Superior temporal gyrus (tissue), 1 donor: Measurements from ENCODE around the gene TNFAIP8.
"Not testable (repeated sequence)": the region's sequence is repeated elsewhere in the genome, so short reads cannot be mapped to it uniquely, and the experiment has no call there.

ENCODE experiments used
- DNase-seq: peaks from one replicate; pipeline ENCODE4 v3.0.0-alpha.2; 2016; ENCODE audit errors: extremely low spot score

TNFAIP8 gene

DNA sequence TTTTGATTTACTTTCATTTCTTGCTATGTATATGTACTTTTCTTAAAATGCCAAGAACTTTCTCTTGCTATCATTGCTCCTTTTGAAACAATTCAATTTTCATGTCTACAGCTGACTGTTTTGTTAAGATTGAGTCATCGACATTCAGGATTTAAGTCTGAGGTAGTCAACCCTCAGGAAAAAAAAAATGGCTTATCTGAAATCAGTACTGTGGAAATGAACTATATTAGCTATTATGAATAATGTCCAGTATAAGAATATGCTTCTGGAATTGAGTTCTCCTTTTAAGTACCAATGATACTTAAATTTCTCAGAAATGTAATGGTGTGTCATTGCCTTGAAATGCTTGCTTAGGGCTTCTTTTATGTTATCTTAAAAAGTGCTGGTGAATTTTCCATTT, 37.9 kb downstream of the TNFAIP8 start:
- no peak for DNase-seq

- DNase-seq: no peak
Observed at GRCh38 chr5:119395080-119395836, 39.4 kb downstream of the TNFAIP8 start.

- no peak for DNase-seq
Observed at GRCh38 chr5:119396030-119396664, 40.3 kb downstream of the TNFAIP8 start.

DNA sequence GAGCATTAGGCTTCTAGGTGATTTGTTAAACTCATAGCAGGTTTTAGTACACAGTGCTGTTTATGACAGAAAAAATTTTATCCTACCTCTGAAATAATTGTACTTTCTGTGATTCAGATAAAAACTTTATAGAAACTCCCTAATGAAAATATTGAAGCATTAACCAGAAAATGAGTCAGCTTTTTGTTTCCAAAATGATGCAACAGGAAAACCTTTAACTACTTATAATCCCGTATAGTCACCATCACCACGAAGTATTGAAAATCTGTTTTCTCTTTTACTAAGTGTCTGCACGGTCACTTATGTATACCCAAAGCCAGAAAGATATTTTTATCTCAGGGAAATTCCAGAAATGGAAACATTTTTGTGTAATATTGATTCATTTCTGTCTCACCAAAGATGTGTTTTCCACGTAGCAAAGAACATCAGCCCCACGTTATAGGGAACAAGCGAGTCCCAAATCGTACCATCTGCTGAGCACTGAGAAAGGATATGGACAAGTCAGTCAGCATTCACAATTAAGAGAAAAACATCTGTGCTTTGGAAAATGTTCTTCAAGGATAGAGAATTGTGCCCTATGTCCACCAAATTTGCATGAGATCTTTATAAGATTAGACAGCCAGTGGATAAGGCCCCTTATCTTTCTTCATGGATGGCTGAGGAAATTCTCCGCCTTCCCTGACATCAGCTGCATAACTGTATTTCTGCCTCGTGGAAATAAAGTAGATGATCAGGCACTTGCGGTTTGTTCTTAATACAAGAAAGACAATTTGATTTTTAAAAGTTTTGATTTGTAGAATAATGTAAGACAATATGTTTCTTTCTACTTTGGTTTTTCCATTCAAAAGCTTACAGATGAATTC, 41.9 kb downstream of the TNFAIP8 start:
- no peak for DNase-seq

DNA sequence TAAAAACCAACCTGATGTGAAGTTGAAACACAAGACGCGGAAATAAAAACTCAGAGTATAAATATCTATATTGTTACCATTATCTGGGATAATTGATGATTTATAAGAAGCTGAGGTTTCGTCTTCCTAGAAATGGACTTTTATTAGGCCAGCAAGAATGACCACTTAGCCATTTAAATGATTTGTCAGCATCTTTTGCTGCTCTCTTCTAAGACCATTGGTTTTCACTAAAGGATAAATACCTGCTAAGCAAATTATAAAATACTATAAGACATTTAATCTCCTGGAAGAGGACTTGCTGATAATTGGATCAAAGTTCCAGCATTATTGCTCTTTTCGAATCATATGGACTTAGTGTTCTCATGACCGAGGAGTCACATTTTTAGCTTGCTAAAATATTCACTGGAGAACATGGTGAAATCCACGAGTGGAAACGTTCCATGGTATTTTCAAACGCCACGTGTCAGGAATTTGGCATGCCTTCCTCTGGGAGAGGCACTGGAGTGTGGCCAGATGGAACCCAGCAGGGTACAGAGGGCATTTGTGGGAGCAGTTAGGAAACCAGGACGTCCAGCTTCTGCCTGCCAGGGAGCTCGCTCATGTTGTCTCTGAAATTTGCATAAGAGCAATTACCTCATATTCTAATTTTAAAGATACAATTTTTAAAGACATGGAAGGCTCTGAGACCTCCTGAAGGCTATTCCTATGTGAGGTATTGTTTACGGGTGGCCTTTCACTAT, 43.1 kb downstream of the TNFAIP8 start:
- DNase-seq: no peak

DNA sequence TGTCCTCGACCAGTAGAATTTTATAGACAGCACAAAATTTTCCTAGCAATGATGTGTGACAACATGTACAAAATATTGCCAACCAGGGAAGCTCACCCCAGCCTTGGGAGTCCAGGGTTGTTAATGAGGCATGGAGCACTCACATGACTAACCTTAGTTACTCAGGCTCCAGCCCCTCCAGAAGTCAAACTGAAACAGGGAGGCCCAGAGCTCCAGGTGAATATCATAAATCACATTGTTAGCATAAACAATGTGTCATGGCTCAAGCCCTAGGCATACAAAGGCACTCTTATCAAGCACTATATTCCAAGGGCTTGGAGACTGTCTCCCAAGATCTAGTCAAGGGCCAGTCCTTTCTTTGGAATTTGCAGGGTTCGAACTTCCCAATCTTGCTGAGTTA, 44.4 kb downstream of the TNFAIP8 start:
- no peak for DNase-seq

DNA sequence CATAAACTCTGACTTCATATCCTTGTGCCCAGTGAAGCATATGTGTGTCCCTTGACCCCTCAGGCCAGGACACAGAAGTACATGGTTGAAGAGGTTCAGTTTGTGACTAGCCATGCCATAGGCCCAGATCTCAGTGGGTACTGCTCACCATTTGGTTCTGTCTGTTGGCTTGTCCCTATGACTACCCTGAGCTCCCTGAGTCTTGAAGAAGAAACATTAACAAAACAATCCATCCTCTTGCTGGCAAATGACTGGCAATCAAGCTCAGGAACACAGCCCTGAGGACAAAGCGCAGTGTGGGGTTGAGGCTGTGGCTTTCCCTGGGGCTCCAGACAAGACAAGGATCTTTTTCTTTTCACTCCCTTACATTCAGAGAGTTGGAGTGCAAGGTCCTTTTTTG, 46.3 kb downstream of the TNFAIP8 start:
- no peak for DNase-seq

- no peak for DNase-seq
Observed at GRCh38 chr5:119402555-119402954, 46.7 kb downstream of the TNFAIP8 start.

DNA sequence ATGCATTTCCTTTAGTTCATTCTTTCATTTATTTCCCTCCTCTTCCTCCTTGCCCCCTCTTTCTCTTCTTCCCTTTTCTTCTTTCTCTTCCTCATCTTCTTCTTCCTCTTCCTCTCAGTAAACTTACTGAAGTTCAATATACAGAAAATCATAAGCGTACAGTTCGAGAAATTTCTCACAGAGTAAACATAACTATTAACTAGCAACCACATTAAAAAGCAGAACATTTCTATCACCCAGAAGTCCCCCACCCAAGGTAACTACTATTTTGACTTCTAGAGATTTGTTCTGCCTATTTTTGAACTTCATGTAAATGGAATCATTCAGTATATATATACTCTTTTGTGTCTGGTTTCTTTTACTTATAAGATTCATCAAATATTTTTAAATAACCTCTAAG, 48.2 kb downstream of the TNFAIP8 start:
- no peak for DNase-seq

GRCh38 chr5:119405419-119405818, 49.6 kb downstream of the TNFAIP8 start:
- DNase-seq: no peak

DNA sequence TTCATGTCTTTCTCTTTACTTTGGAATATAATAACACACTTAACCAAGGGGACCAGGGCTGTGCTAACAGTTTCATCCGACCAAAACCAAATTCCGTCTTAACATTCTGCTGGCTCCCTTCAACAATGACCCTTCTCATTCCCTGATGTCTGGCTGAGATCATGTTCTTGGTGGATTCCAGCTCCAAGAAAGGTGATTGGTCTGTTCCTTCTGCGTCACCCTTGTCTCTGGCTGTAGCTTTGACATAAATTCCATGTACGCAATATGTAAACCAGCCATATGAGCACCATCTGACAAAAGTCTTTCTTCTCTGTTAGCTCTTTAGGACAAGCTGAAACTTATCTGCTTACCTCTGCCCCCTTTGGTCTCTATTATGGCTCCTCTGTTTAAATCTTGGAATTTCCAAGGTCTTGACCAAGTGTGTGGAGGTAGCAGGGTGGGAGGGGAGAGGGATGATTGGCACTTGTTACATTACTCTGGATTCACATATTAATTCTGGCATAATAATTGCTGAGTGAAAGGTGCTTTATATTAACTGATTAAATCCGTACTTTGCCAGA, 50.8 kb downstream of the TNFAIP8 start:
- DNase-seq: no peak

- DNase-seq: no peak
Observed at GRCh38 chr5:119409235-119409815, 53.5 kb downstream of the TNFAIP8 start.

GRCh38 chr5:119410448-119411159, 54.8 kb downstream of the TNFAIP8 start:
- DNase-seq: no peak

- DNase-seq: peak; percentile 97
Observed at GRCh38 chr5:119411361-119412278, 55.8 kb downstream of the TNFAIP8 start.

GRCh38 chr5:119412279-119413227, 56.7 kb downstream of the TNFAIP8 start:
- DNase-seq: peak; percentile 55

DNA sequence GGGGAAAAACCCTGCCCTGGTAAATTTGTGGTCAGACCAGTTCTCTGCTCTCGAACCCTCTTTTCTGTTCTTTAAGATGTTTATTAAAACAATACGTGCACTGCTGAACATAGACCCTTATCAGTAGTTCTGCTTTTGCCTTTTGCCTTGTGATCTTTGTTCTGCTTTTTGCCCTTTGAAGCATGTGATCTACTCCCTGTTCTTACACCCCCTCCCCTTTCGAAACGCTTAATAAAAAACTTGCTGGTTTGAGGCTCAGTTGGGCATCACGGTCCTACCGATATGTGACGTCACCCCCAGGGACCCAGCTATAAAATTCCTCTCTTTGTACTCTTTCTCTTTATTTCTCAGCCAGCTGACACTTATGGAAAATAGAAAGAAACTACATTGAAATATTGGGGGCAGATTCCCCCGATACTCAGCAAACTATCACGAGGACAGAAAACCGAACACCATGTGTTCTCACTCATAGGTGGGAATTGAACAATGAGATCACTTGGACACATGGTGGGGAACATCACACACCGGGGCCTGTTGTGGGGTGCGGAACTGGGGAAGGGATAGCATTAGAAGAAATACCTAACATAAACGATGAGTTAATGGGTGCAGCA, 58.4 kb downstream of the TNFAIP8 start:
- not testable (repeated sequence) for DNase-seq

DNA sequence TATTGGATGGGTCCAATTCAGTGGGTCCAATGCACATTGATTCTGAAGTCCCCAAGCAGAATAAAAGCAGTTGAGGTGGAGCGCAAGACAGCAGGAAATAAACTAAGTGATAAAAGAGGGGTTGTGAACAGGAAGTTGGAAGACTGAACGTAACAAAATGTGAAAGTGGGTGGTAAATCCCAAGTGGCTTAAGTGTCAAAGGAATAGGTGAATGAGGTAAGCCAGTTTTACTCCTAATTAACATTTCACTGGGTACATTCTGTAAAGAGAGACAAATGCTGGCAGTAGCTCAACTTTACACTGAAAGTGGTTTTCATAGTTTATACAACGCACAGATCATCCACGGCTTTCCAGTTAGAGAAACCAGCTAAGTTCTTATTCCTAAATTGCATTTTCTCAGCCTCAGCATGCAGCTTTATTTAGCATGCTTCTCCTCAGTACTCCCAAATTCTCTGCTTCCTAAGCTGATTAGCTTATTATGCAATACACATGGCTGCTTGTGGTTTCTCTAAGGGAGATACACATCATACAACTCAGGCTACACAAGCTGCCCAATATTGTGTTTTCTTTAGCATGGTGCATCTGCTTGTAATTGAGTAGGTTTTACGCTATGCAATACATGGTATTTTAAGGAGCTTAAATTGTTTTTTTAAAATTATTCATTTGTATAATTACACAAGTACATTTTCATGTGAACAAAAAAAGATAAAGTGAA, 62.2 kb downstream of the TNFAIP8 start:
- DNase-seq: peak; percentile 66
